Germinal center (tissue), 1 donor: Measurements from ENCODE around the gene P2RX2.

Experiments
- DNase-seq: peaks from one replicate; pipeline ENCODE4 v3.0.0; 2012; ENCODE audit warnings: mixed read lengths, low spot score

The P2RX2 gene

GRCh38 chr12:132603240-132604150 lies 15.1 kb upstream of the P2RX2 start:
- DNase-seq, result no peak

- DNase-seq, result no peak
Measured at GRCh38 chr12:132604151-132604618, 14.4 kb upstream of the P2RX2 start.

- DNase-seq, result no peak
Measured at GRCh38 chr12:132604668-132605441, 13.7 kb upstream of the P2RX2 start.

- no peak for DNase-seq
Measured at GRCh38 chr12:132605892-132606291, 12.7 kb upstream of the P2RX2 start.

GRCh38 chr12:132606466-132606865 lies 12.1 kb upstream of the P2RX2 start:
- DNase-seq, result no peak

GRCh38 chr12:132606927-132607326 lies 11.6 kb upstream of the P2RX2 start:
- no peak for DNase-seq

- no peak for DNase-seq
Measured at GRCh38 chr12:132608231-132609171, 10.1 kb upstream of the P2RX2 start.

- no peak for DNase-seq
Measured at GRCh38 chr12:132610051-132610759, 8.4 kb upstream of the P2RX2 start, which contains the start of gene LRCOL1. LRCOL1 (minus strand) TSS chr12:132610582; CDS start chr12:132606251, 4,331 bp downstream.

- no peak for DNase-seq
Measured at GRCh38 chr12:132610866-132611602, 7.5 kb upstream of the P2RX2 start.

- no peak for DNase-seq
Measured at GRCh38 chr12:132611620-132612019, 7.0 kb upstream of the P2RX2 start.

GRCh38 chr12:132614029-132614428 lies 4.5 kb upstream of the P2RX2 start:
- DNase-seq, result no peak

- DNase-seq, result peak; percentile 78
Measured at GRCh38 chr12:132614861-132615578, 3.6 kb upstream of the P2RX2 start.

GRCh38 chr12:132615579-132616038 lies 3.0 kb upstream of the P2RX2 start:
- DNase-seq, result no peak

GRCh38 chr12:132617135-132617701 lies 1.4 kb upstream of the P2RX2 start:
- DNase-seq, result no peak

- DNase-seq, result no peak
Measured at GRCh38 chr12:132617822-132618682, 524 bp upstream of the P2RX2 start.

- DNase-seq, result no peak
Measured at GRCh38 chr12:132619071-132619385, 452 bp downstream of the P2RX2 start.

- no peak for DNase-seq
Measured at GRCh38 chr12:132619386-132620112, 973 bp downstream of the P2RX2 start.
